ENCODE measurements around the gene CACNA1C.

DNA sequence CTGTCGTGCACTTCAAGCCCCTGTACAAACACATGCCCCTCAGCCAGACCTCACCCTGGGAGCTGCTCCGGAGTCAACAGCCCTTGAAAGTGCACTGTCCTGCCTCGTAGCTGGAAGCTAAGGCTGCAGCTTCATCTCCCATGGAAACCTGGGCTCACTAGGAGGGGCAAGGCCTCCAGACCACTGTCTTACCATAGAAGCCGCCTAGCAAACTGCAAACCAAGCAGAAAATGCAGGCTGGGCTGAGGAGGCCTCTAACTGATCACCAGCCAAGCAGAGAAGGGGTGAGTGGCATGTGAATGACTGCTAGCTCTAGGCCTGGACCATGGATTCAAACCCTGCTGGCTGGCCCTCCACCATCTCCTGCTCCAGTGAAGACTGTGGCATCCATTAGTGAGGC is 340.2 kb downstream of the CACNA1C start:
- TF ChIP-seq, protein P1, sequence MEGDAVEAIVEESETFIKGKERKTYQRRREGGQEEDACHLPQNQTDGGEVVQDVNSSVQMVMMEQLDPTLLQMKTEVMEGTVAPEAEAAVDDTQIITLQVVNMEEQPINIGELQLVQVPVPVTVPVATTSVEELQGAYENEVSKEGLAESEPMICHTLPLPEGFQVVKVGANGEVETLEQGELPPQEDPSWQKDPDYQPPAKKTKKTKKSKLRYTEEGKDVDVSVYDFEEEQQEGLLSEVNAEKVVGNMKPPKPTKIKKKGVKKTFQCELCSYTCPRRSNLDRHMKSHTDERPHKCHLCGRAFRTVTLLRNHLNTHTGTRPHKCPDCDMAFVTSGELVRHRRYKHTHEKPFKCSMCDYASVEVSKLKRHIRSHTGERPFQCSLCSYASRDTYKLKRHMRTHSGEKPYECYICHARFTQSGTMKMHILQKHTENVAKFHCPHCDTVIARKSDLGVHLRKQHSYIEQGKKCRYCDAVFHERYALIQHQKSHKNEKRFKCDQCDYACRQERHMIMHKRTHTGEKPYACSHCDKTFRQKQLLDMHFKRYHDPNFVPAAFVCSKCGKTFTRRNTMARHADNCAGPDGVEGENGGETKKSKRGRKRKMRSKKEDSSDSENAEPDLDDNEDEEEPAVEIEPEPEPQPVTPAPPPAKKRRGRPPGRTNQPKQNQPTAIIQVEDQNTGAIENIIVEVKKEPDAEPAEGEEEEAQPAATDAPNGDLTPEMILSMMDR (IDR thresholded peaks at IDR 0.05) = no peak
- TF ChIP-seq POLR2A (IDR thresholded peaks at IDR 0.05) = no peak
